ENCODE measurements around the gene DYNLRB1. TPM values are rescaled to one million over a fixed set of nuclear protein-coding genes. Genes with fewer than 3 reads are reported as not detected.

The DYNLRB1 gene
- total and polyA plus RNA-seq, 2 of the 13 experiments (the other 11 are each of a cell fraction or from before 2014, with no cell fraction given) = 140 to 244 TPM

GRCh38 chr20:34586488-34587163 lies 70.4 kb downstream of the DYNLRB1 start (continued):
- TF ChIP-seq JUND (CRISPR knock-in tag; IDR thresholded peaks at IDR 0.05) = no peak
- TF ChIP-seq SPEN (CRISPR knock-in tag; IDR thresholded peaks at IDR 0.05; ENCODE audit: low read depth) = no peak
- TF ChIP-seq NCOA5 (CRISPR knock-in tag; IDR thresholded peaks at IDR 0.05) = no peak
- peak; percentile 55; the same call in 1 of the 2 replicates for TF ChIP-seq SALL1 (CRISPR knock-in tag; IDR thresholded peaks at IDR 0.05)
- no peak for TF ChIP-seq HMG20A (CRISPR knock-in tag; IDR thresholded peaks at IDR 0.05; ENCODE audit: borderline replicate concordance)
- no peak for TF ChIP-seq MAZ (IDR thresholded peaks at IDR 0.05; ENCODE audit: borderline replicate concordance, low read depth, low read length)
- no peak for TF ChIP-seq MAZ (CRISPR knock-in tag; IDR thresholded peaks at IDR 0.05; ENCODE audit: low read depth)
- no peak for TF ChIP-seq ZNF772 (CRISPR knock-in tag; IDR thresholded peaks at IDR 0.05)
- TF ChIP-seq GTF3A (CRISPR knock-in tag; conservative IDR thresholded peaks at IDR 0.05) = no peak
- no peak for TF ChIP-seq ZNF720 (CRISPR knock-in tag; IDR thresholded peaks at IDR 0.05)
- TF ChIP-seq PRDM10 (CRISPR knock-in tag; IDR thresholded peaks at IDR 0.05; ENCODE audit: low read depth) = no peak
- TF ChIP-seq MNT (IDR thresholded peaks at IDR 0.05) = no peak
- no peak for TF ChIP-seq ZNF747 (CRISPR knock-in tag; IDR thresholded peaks at IDR 0.05; ENCODE audit: borderline replicate concordance)
- no peak for TF ChIP-seq ZFYVE20 (CRISPR knock-in tag; IDR thresholded peaks at IDR 0.05; ENCODE audit: borderline replicate concordance, low read depth)
- TF ChIP-seq STAT6 (CRISPR knock-in tag; IDR thresholded peaks at IDR 0.05; ENCODE audit: borderline replicate concordance) = no peak
- TF ChIP-seq ZNF737 (CRISPR knock-in tag; IDR thresholded peaks at IDR 0.05; ENCODE audit: borderline replicate concordance) = no peak
- no peak for TF ChIP-seq ZNF674 (CRISPR knock-in tag; IDR thresholded peaks at IDR 0.05; ENCODE audit: low read depth)
- no peak for TF ChIP-seq ZNF44 (CRISPR knock-in tag; IDR thresholded peaks at IDR 0.05)
- TF ChIP-seq HDAC6 (IDR thresholded peaks at IDR 0.05; ENCODE audit: low read depth, low read length) = no peak
- TF ChIP-seq RXRB (CRISPR knock-in tag; IDR thresholded peaks at IDR 0.05; ENCODE audit: borderline replicate concordance) = peak; percentile 82
- no peak for TF ChIP-seq IKZF4 (CRISPR knock-in tag; IDR thresholded peaks at IDR 0.05; ENCODE audit: borderline replicate concordance, low read depth, not compliant biosample characterization)
- TF ChIP-seq KMT2B (CRISPR knock-in tag; IDR thresholded peaks at IDR 0.05) = no peak
- no peak for TF ChIP-seq ZNF282 (IDR thresholded peaks at IDR 0.05; ENCODE audit: partially characterized antibody)
- TF ChIP-seq ZNF562 (CRISPR knock-in tag; IDR thresholded peaks at IDR 0.05; ENCODE audit: borderline replicate concordance) = no peak

Data from HepG2 (cell line).